Amygdala (tissue), 56 donors: ENCODE results near the gene BRD1.

Experiments used
- DNase-seq, 56 donors: peaks; one replicate each; lab custom pipeline; 2025; lab: John Stamatoyannopoulos, UW

Gene BRD1

GRCh38 chr22:49755631-49756001 is 72.1 kb downstream of the BRD1 start:
- no peak for DNase-seq

GRCh38 chr22:49754696-49755630 is 72.7 kb downstream of the BRD1 start:
- no peak for DNase-seq

DNA sequence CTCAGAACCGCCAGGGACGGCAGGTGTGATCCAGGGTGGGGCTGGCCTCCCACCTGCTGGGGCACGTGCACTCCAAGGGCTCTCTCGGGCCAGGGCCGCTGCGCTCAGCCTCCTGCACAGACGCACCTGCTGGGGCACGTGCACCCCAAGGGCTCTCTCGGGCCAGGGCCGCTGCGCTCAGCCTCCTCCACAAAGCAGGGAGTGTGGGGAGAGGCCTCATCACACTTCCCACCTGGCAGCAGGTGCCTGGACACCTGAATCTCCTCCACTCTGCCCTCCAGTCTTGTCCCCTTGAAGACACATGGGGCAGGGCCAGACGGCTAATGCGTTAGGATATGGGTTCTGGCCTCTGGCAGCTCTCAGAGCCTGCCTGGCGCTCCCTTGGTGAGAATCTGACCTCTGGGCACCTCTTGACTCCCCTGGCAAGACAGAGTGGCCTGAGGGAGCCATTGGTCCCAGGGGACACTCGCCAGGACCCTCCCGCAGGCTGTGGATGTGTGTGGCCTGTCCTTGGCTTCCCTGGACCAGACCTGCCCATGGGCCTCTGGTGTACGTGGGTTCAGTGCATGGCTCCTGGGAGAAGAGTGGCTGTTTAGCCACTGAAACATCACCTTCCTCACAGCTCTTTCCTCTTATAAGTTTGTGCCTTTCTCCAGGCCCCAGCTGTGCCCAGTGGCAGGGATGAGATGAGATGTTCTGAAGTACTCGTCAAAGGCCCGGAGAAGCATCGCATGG is 73.5 kb downstream of the BRD1 start:
- no peak for DNase-seq

- DNase-seq = no peak
These were observed 74.3 kb downstream of the BRD1 start for GRCh38 chr22:49753276-49753890.

DNA sequence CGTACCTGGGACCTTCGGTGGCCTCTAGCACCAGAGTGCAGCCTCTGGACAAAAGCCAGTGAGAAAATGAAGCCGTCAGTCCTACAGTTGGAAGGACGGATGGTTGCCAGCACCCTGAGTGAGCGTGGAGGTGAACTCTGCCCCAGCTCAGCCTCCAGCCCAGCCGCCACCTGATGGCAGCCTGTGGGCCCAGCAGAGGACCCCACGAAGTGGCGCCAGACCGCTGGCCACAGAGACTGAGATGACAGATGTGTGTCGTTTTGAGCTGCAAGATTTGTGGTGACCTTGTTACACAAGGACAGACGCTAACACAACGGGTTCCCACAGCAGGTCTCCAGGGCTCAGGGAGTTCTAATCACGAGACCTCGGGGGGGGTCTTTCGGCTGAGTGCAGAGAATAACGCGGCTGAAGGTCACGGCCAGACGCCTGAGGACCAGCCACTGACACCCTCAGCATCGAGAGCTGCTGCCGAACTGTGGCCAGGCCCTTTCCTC is 75.0 kb downstream of the BRD1 start:
- DNase-seq = no peak

GRCh38 chr22:49751966-49752597 is 75.6 kb downstream of the BRD1 start:
- DNase-seq = no peak

GRCh38 chr22:49751318-49751965 is 76.2 kb downstream of the BRD1 start:
- DNase-seq = no peak

DNA sequence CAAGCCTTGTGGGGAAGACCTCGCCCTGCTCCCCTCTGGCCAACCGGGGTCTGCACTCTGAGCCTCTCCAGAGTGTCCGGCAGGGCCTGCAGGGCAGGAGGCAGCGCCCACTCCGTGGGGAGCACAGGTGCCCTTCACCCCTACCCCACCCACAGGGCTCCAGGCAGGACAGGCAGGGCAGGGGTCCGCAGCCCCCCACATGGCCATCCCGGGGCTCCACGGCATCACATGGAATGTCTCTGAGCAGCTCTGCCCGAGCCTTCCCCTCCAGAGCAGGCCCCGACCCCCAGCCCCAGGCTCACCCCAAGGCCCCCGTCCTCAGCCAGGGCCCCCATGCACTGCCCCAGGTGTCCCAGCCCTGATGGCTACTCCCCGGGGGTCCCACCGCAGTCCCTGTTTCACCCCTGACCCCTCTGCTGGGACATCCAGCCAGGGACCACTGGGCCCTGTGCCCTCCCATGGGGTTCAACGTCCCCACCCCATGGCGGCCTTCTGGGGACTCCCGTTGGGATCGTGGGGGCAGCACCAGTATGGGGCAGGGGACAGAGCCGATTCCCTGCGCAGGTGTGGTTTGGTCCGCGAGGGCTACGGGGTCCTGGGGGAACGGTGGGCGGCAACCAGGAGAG is 77.7 kb downstream of the BRD1 start:
- no peak for DNase-seq

DNA sequence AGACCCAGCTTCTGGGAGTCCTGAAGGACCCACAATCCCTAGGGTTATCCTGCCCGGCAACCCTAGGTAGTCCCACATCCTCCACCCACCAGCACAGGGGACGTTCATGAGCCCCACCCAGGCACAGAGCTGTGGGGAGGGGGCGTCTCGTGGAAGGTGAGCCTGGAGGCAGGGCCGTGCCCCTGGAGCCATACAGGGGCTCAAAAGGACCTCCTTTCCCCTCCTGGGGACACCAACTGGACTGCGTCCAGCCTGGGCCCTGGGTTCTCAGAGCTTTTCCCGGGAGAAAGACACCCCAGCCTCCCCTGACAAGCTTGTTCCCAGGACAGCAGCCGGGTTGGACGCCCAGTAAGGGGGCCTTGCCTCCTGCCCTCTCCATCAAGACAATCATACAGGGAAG is 78.4 kb downstream of the BRD1 start:
- DNase-seq = no peak

DNA sequence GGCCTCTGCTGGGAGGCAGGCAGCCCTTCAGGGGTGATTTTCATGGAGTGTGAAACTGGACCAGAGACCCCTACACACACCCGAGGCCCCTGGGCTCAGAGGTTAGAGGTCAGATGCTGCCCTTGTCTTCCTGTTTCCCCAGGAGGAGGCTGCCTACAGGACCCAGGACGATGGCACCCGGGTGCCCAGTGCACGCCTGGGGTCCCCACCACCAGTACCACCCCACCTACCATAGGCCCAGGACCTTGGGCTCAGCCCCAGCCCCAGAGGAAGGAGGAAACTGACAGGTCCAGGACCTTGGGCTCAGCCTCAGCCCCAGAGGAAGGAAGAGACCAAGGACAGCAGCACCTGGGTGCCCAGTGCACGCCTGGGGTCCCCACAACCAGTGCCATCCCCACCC is 79.2 kb downstream of the BRD1 start:
- no peak for DNase-seq

GRCh38 chr22:49747716-49748115 is 80.0 kb downstream of the BRD1 start:
- DNase-seq = no peak

- DNase-seq = no peak
These were observed 80.5 kb downstream of the BRD1 start for GRCh38 chr22:49747130-49747529.

GRCh38 chr22:49746065-49746464 is 81.6 kb downstream of the BRD1 start:
- DNase-seq = no peak

GRCh38 chr22:49740242-49740641 is 87.4 kb downstream of the BRD1 start:
- DNase-seq = no peak

DNA sequence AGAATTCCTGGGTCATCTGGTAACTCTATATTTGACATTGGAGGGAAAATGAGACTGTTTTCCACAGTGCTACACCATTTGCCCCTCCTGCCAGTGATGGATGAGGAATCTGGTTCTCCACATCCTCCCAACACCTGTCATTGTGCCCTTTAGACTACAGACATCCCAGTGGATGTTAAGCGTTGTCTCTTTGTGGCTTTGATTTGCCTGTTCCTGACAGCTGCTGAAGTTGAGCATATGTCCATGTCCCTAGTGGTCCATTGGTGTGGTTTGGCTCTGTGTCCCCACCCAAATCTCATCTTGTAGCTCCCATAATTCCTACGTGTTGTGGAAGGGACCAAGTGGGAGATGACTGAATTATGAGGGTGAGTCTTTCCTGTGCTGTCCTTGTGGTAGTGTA is 88.5 kb downstream of the BRD1 start:
- DNase-seq = no peak

DNA sequence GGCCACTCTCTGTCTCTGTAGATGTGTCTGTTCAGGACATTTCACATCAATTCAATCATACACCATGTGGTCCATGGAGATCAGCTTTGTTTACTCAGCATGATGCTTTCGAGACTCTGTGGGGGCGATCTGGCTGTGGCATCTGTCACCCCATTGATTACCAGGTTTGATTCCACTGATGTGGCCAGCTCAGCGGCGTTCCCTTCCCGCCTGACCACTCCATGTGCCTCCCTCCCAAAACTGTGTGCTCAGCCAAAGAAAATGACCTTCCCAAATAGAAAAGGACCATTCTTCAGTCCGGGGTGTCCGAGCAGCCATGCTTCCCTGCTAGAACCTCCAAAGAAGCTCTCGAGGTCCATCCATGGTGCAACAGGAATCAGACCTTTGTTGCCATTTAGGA is 89.1 kb downstream of the BRD1 start:
- DNase-seq = no peak

DNA sequence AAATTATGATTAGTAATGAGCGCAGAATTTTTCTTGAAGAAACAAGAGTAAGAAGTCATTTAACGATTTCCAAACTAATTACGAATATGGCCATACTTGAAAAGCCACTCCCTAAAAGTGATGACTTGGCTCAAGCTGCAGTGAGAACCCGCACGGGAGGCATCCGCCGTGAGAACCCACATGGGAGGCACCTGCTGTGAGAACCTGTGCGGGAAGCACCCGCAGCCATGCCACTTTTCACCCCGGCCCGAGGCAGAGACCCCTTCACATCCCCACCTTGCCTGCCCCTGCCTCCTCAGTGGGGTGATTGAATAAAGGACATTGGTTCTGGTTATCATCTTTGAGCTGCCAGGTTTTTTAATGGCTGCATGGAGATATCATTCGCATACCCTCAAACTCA is 89.7 kb downstream of the BRD1 start:
- no peak for DNase-seq

DNA sequence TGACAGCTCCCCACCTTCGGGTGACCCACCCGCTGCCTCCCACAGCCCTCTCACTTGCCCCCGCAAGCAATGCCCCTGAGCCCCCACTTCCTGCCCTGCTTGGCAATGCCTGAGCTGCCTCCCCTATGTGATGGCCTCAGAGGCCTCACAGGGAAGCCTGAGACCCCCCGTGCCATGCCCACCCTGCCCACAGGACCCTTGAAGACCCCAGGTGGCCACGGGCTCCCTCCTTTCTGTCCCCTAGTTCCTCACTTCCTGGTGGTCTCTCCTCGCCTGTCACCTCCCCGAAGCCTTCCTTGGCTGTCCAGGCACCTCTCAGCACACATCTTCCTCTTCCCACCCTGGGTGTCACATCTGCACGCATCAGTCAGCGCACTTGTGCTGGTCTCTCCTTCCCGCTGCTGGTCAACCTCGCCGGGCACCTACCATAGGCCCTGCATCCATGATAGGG is 90.5 kb downstream of the BRD1 start:
- DNase-seq = no peak

GRCh38 chr22:49736538-49736937 is 91.1 kb downstream of the BRD1 start:
- DNase-seq = no peak
